Esophagus squamous epithelium (tissue), 5 donors: ENCODE data around the gene CSNK1G1. TPM values are rescaled to one million over a fixed set of nuclear protein-coding genes. Genes with fewer than 3 reads are reported as not detected.

Source experiments
- DNase-seq: peaks from one replicate; lab custom pipeline; 2025; lab: John Stamatoyannopoulos, UW
- H3K27ac ChIP-seq, 4 donors: fragments of 200-600 bp; sonication (generic); one replicate each; pipeline ENCODE4 v1.5.1; 2016 to 2019; ENCODE audit warnings: mild to moderate bottlenecking in 1 of 4
- H3K27me3 ChIP-seq, 4 donors: fragments of 200-600 bp; sonication (generic); 1 replicate in 3 of 4; 2 replicates in 1 of 4; pipeline versions ENCODE4 v1.5.1 to v1.6.0; 2017 to 2021; ENCODE audit warnings: antibody characterized with exemption in 1 of 4
- H3K36me3 ChIP-seq, 3 donors: fragments of 200-600 bp; sonication (generic); one replicate each; pipeline ENCODE4 v1.5.1; 2016 to 2019
- H3K4me1 ChIP-seq, 3 donors: fragments of 200-600 bp; sonication (generic); one replicate each; pipeline ENCODE4 v1.5.1; 2017 to 2019
- H3K4me3 ChIP-seq, 4 donors: fragments of 200-600 bp; sonication (generic); 1 replicate in 3 of 4; 2 replicates in 1 of 4; pipeline ENCODE4 v1.5.1; 2016 to 2019; ENCODE audit warnings: mild to moderate bottlenecking in 2 of 4, moderate library complexity in 1 of 4
- H3K9me3 ChIP-seq, 3 donors: fragments of 200-600 bp; sonication (generic); one replicate each; pipeline ENCODE4 v1.5.1; 2016 to 2019
- POLR2A ChIP-seq, 4 donors: fragments of 450-650 bp; IDR thresholded peaks; one replicate each; pipeline ENCODE4 v1.6.1; 2017; ENCODE audit warnings: antibody characterized with exemption in 4 of 4, mild to moderate bottlenecking in 4 of 4, moderate library complexity in 3 of 4
- WGBS, 2 donors: methylation state at CpG; one replicate each; pipeline ENCODE4 v1.1.5; 2018; 5-methylcytosine and 5-hydroxymethylcytosine counted together
- intact Hi-C: fragments of 100-400 bp; cut with DNase I; formaldehyde crosslinking; loops from one replicate; pipeline ENCODE4 v1.15.0; 2022
- total RNA-seq, 4 donors: library from RNA; depleted of rRNA; stranded (reverse); fragments of >200 nt; gene quantifications; one replicate each; pipeline ENCODE4 v1.1.0, GENCODE V29; 2016
- TF ChIP-seq, protein P1 (sequence below), 6 experiments: fragments of 450-650 bp in 4 of 6; fragments of 200-600 bp in 2 of 6; sonication (generic) in 2 of 6; IDR thresholded peaks; one replicate each; pipeline ENCODE4 v1.5.1; 2016 to 2019; ENCODE audit warnings: antibody characterized with exemption in 6 of 6, mild to moderate bottlenecking in 4 of 6, moderate library complexity in 4 of 6
- donor health status: DM: yes; HTN: yes; CAD: no.

CSNK1G1 gene
- total RNA-seq, 4 donors from 2014 or later: 15.0 to 21.4 (median 16.8) TPM

GRCh38 chr15:64143276-64143675 lies 212.7 kb downstream of the CSNK1G1 start:
- DNase-seq: no peak
- H3K36me3 ChIP-seq: peaks cover 0 to 67% (median 16%) of the 10 kb centered on the region in 3 donors
- H3K4me1 ChIP-seq: peaks cover 0 to 4% (median 0%) of the 10 kb centered on the region in 3 donors
- no peak overlapping the region for H3K27ac ChIP-seq
- H3K27me3 ChIP-seq: no peaks in the 10 kb centered on the region
- H3K9me3 ChIP-seq: no peaks in the 10 kb centered on the region
- H3K4me3 ChIP-seq: no peak overlapping the region
- intact Hi-C loops: no loop called here
- 77 to 84% methylated on average over 6 of the region's 6 CpGs for WGBS, 2 donors
- TF ChIP-seq, protein P1, sequence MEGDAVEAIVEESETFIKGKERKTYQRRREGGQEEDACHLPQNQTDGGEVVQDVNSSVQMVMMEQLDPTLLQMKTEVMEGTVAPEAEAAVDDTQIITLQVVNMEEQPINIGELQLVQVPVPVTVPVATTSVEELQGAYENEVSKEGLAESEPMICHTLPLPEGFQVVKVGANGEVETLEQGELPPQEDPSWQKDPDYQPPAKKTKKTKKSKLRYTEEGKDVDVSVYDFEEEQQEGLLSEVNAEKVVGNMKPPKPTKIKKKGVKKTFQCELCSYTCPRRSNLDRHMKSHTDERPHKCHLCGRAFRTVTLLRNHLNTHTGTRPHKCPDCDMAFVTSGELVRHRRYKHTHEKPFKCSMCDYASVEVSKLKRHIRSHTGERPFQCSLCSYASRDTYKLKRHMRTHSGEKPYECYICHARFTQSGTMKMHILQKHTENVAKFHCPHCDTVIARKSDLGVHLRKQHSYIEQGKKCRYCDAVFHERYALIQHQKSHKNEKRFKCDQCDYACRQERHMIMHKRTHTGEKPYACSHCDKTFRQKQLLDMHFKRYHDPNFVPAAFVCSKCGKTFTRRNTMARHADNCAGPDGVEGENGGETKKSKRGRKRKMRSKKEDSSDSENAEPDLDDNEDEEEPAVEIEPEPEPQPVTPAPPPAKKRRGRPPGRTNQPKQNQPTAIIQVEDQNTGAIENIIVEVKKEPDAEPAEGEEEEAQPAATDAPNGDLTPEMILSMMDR (IDR thresholded peaks at IDR 0.05): no peak
- no peak for TF ChIP-seq POLR2A (IDR thresholded peaks at IDR 0.05)

GRCh38 chr15:64141798-64142512 lies 214.0 kb downstream of the CSNK1G1 start:
- Histone ChIP-seq H3K27ac (no peak overlapping the region), H3K36me3 (peaks cover 6 to 81% (median 23%) of the 10 kb centered on the region in 3 donors), H3K27me3 (no peaks in the 10 kb centered on the region), H3K9me3 (no peaks in the 10 kb centered on the region), H3K4me3 (no peak overlapping the region), H3K4me1 (peaks cover 0 to 4% (median 0%) of the 10 kb centered on the region in 3 donors)
- 91 to 94% methylated on average over 6 to 8 of the region's 8 CpGs for WGBS, 2 donors
- intact Hi-C loops: no loop called here
- no peak for DNase-seq
- TF ChIP-seq, protein P1 (IDR thresholded peaks at IDR 0.05): no peak
- no peak for TF ChIP-seq POLR2A (IDR thresholded peaks at IDR 0.05)

GRCh38 chr15:64138331-64138941 lies 217.5 kb downstream of the CSNK1G1 start:
- H3K4me3 ChIP-seq: no peak overlapping the region
- DNase-seq: no peak
- no peaks in the 10 kb centered on the region for H3K9me3 ChIP-seq
- no peaks in the 10 kb centered on the region for H3K27me3 ChIP-seq
- TF ChIP-seq, protein P1 (IDR thresholded peaks at IDR 0.05): no peak
- no peak for TF ChIP-seq POLR2A (IDR thresholded peaks at IDR 0.05)
- H3K36me3 ChIP-seq: peaks cover 25 to 89% (median 46%) of the 10 kb centered on the region in 3 donors
- no peak overlapping the region for H3K27ac ChIP-seq
- H3K4me1 ChIP-seq: peaks cover 0 to 12% (median 0%) of the 10 kb centered on the region in 3 donors
- 100% methylated on average over 2 of the region's 4 CpGs; no CpG with 5 or more reads in 1 of the 2 donors for WGBS, 2 donors
- intact Hi-C loops: no loop called here

GRCh38 chr15:64137226-64137833 lies 218.6 kb downstream of the CSNK1G1 start:
- TF ChIP-seq, protein P1 (IDR thresholded peaks at IDR 0.05): no peak
- no peak for TF ChIP-seq POLR2A (IDR thresholded peaks at IDR 0.05)
- DNase-seq: no peak
- Histone ChIP-seq H3K36me3 (peaks cover 25 to 89% (median 50%) of the 10 kb centered on the region in 3 donors), H3K9me3 (no peaks in the 10 kb centered on the region), H3K4me1 (peaks cover 0 to 12% (median 0%) of the 10 kb centered on the region in 3 donors), H3K27me3 (no peaks in the 10 kb centered on the region), H3K4me3 (no peak overlapping the region), H3K27ac (no peak overlapping the region)
- intact Hi-C loops: no loop called here
- 56 to 76% methylated on average over 4 to 7 of the region's 8 CpGs for WGBS, 2 donors

- peaks cover 32 to 89% (median 53%) of the 10 kb centered on the region in 3 donors for H3K36me3 ChIP-seq
- H3K4me1 ChIP-seq: peaks cover 0 to 12% (median 0%) of the 10 kb centered on the region in 3 donors
- intact Hi-C loops: no loop called here
- no peak overlapping the region for H3K4me3 ChIP-seq
- H3K27me3 ChIP-seq: no peaks in the 10 kb centered on the region
- TF ChIP-seq, protein P1 (IDR thresholded peaks at IDR 0.05): no peak
- no peak for TF ChIP-seq POLR2A (IDR thresholded peaks at IDR 0.05)
- WGBS, 2 donors: 82 to 90% methylated on average over 6 to 7 of the region's 7 CpGs
- no peak for DNase-seq
- H3K27ac ChIP-seq: no peak overlapping the region
- no peaks in the 10 kb centered on the region for H3K9me3 ChIP-seq
Measured at GRCh38 chr15:64136347-64136746, 219.6 kb downstream of the CSNK1G1 start.
